Stimulated activated CD8-positive, alpha-beta memory T cell treated with anti-CD3 and anti-CD28 coated beads, Interleukin-12 subunit alpha, Interleukin-12 subunit beta, amount 100 ng/mL, for 4 hours (primary cell): Measurements from ENCODE around the gene DCDC2C.

ENCODE experiments used
- DNase-seq: peaks from one replicate; pipeline ENCODE4 v3.0.0-alpha.2; 2020; ENCODE audit warnings: low read depth

Gene DCDC2C

GRCh38 chr2:3895021-3895420 is 191.6 kb downstream of the DCDC2C start:
- no peak for DNase-seq
